T-helper 2 cell treated with Interferon-gamma antibody and Interleukin-4, amounts not matched to agents 5 μg/mL and 100 μg/mL, for 36 hours (primary cell): Measurements from ENCODE around the gene CGB1.
A peak's percentile ranks its signal among the peaks of the same experiment; 100 is the strongest.
"Not testable (repeated sequence)": the region's sequence is repeated elsewhere in the genome, so short reads cannot be mapped to it uniquely, and the experiment has no call there.

Source experiments
- DNase-seq: peaks from one replicate; pipeline ENCODE4 v3.0.0; 2021; ENCODE audit warnings: low spot score
- H3K27ac Mint-ChIP-seq: one replicate; pipeline ENCODE4 v1.8.0; 2021; ENCODE audit warnings: mild to moderate bottlenecking, mixed read lengths
- H3K27me3 Mint-ChIP-seq: one replicate; pipeline ENCODE4 v1.8.0; 2021; ENCODE audit warnings: low read depth, mixed read lengths
- H3K36me3 Mint-ChIP-seq: one replicate; pipeline ENCODE4 v1.8.0; 2021; ENCODE audit warnings: low read depth, mixed read lengths
- H3K4me1 Mint-ChIP-seq: one replicate; pipeline ENCODE4 v1.8.0; 2021; ENCODE audit warnings: low read depth, mixed read lengths
- H3K4me3 Mint-ChIP-seq: one replicate; pipeline ENCODE4 v1.8.0; 2022; ENCODE audit warnings: mild to moderate bottlenecking, moderate library complexity, mixed read lengths
- H3K9me3 Mint-ChIP-seq: one replicate; pipeline ENCODE4 v1.8.0; 2021; ENCODE audit warnings: mixed read lengths

CGB1 gene

DNA sequence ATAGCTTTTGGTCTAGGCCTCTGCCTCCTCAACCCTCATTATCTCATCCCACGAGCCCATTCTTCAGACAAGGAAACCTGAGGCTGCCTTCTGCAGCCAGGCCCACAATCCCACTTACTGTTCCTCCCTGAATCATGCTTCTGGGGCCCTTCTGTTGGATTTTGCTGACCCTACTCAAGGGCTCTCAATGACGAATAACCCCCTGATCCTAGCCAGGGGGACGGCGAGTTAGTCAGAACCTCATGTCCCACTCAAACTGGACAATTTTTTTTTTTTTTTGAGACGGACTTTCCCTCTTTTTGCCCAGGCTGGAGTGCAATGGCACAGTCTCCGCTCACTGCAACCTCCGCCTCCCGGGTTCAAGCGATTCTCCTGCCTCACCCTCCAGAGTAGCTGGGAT lies 14.6 kb downstream of the CGB1 start:
- Mint-ChIP-seq H3K4me1 (peaks cover 19% of the 10 kb centered on the region), H3K27ac (no peak overlapping the region), H3K4me3 (no peak overlapping the region), H3K27me3 (peaks cover 17% of the 10 kb centered on the region), H3K36me3 (no peaks in the 10 kb centered on the region), H3K9me3 (no peaks in the 10 kb centered on the region)
- DNase-seq, result no peak

DNA sequence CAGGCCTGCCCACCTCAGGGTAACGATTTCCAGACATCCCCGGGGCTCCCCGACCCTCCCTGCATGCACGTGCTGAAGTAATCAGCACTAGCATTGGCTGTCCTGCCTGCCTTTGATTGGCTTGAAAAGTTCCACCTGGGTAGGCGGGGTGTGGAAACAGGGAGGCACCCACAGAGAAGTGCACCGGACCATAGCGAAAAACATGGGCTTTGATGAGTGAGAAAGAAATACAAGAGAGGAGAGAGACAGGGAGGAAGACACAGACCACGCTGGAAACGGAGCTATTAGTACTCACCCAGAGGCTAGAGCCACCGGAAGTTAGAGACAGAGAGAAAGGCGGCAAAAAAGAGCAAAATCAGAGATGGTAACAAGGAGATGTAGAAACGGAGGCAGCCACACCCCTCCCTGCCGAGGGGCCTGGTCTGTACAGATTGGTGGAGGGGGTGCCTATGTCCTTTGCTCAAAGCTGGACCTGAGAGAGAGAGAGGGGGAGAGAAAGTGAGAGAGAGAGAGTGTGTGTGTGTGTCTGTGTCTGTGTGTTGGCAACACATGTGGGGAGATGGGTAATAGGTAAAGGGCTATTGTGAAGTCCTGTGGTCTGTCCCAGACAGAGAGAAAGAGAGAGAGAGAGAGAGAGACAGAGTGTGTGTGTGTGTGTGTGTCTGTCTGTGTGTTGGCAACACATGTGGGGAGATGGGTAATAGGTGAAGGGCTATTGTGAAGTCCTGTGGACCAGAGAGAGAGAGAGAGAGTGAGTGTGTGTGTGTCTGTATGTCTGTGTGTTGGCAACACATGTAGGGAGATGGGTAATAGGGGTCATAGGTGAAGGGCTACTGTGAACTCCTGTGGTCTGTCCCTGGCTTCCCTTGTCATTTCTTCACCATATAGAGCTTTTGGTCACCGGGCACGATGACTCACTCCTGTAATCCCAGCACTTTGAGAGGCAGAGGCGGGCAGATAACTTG lies 15.5 kb downstream of the CGB1 start:
- DNase-seq, result peak; percentile 19
- Mint-ChIP-seq H3K4me1 (peaks cover 19% of the 10 kb centered on the region), H3K27me3 (peaks cover 17% of the 10 kb centered on the region), H3K4me3 (no peak overlapping the region), H3K27ac (no peak overlapping the region), H3K36me3 (no peaks in the 10 kb centered on the region), H3K9me3 (no peaks in the 10 kb centered on the region)

DNA sequence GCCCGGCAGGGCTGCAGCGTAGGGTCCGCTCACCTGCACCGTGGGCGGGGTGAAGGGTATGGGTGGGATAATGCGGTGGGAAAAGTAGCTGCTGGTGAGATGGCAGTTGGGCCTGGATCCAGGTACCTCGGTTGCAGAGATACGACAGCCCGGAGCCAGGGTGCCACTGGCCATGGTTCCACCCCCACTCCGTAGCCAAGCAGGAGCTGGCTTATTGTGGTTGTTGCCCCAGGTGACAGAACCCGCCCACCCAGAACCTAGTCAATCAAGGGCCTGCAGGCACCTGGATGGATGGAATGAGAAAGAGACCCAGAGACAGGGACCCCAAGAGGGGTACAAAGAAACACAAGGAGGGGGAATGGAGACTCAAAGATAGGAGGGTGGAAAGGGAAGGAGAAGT lies 16.4 kb downstream of the CGB1 start:
- Mint-ChIP-seq H3K36me3 (peaks cover 5% of the 10 kb centered on the region), H3K9me3 (no peaks in the 10 kb centered on the region), H3K4me1 (peaks cover 19% of the 10 kb centered on the region), H3K27ac (no peak overlapping the region), H3K4me3 (no peak overlapping the region), H3K27me3 (peaks cover 17% of the 10 kb centered on the region)
- DNase-seq, result no peak

DNA sequence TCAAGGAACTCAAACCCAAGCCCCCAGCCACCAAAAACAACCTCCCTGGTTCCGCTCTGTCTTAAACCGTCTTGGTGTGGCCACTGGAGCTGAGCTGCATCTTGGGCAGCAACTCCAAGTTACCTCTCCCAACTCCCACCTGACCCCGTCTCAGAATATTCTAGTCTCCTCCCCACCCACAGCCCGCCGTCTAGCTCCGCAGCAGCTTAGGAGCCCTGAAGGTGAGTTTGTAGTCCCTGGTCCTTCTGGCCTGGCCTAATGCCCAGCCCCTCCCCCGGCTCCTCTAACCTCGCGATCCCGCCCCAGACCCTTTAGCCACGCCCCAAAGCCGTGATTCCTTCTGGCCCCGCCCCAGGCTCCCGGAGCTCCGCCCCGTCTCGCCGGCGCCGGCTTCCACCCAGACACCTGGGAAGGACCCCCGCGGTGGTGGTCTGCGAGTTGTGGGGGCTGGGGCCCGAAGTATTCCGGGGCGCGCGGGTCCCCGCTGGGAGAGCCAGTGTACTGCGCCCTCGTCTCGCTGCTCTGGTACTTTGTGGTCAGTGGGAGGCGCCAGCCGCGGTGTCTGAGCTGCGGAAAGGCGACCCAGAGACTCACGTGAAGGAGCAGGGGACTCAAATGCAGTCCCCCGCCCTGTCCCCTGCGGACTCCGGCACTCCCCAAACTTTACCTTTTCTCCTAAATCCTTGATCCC lies 17.3 kb downstream of the CGB1 start:
- DNase-seq, result peak; percentile 58

DNA sequence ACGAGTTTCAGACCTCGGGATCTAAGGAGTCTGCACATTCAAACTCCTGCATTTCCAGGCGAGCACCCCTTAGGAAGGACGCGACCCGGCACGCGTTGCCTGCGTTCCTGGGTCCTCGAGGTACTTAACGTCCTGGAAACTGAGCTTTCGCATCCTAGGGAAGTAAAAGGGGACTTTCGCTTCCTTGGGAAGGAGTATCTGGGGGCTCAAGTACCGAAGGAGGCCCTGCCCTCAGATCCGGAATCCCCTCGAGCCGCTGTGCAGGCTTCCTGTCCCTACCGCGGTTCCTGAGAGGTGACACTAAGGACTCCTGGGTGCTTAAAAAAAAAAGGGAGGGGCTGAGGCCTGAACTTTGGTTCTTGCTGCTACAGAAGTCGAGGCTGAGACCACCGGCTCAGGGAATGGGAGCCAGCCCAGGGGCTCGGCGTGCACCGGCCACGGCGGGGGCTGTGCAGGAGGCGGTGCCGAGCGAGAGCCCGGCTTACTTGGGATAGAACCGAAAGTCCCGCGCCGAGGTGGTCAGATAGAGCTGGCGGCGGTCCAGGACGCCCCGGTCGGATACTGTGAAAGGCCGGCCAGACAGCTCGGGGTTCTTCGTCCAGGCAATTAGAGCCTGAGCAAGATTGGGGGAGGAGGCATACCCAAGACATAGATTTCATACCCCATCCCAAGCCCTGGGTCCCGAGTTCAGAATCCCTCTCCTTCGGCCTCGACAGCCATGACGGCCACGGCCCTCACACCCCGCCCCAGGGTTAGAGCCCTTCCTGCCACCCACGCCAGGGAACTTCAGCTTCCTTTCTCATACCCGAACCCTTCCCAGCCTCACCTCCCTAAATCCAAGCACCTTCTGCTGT lies 18.1 kb downstream of the CGB1 start:
- not testable (repeated sequence) for DNase-seq, H3K36me3 Mint-ChIP-seq, H3K9me3 Mint-ChIP-seq
- peaks cover 19% of the 10 kb centered on the region for H3K4me1 Mint-ChIP-seq
- H3K27ac Mint-ChIP-seq, result peak overlapping the region; percentile 34
- peaks cover 17% of the 10 kb centered on the region for H3K27me3 Mint-ChIP-seq
- peak overlapping the region; percentile 89 for H3K4me3 Mint-ChIP-seq

More for the DNA sequence above, 17.3 kb downstream of the CGB1 start:
- H3K4me1 Mint-ChIP-seq, result peaks cover 19% of the 10 kb centered on the region
- no peaks in the 10 kb centered on the region for H3K9me3 Mint-ChIP-seq
- peak overlapping the region; percentile 34 for H3K27ac Mint-ChIP-seq
- peaks cover 5% of the 10 kb centered on the region for H3K36me3 Mint-ChIP-seq
- peaks cover 17% of the 10 kb centered on the region for H3K27me3 Mint-ChIP-seq
- peak overlapping the region; percentile 89 for H3K4me3 Mint-ChIP-seq

DNA sequence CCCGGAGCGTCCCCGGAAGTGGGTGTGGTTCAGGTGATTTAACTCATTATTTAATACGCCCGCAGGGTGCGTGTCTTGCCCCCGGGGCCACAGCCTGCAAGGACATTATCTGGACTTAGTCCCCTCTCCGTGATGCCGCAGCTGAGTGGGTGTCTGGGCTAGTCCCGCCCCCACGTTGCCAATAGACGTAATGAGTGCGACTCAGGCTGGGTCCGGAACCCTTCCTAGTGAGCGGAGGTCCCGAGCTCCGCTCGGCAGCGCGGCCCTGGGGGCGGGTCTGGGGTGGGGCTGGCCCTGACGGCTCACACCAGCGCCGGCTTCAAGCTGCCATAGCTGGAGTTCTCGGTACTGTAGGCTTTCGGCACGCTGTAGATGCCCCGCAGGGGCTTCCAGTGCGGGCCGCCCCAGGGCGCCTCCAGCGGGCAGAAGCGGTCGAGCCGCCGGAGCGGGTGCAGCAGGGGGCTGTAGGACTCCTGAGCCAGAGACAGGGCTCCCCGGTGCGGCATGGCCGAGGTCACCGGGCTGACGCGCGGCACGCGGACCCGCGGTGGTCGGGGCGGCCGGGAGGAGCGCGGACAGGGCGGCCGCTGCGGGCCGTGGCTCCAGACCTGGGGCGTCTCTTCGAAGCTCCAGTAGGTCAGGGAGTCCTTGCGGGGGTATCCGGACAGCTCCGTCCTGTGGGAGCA lies 18.9 kb downstream of the CGB1 start:
- Mint-ChIP-seq H3K4me1 (peaks cover 19% of the 10 kb centered on the region), H3K27me3 (peaks cover 17% of the 10 kb centered on the region), H3K27ac (no peak overlapping the region), H3K36me3 (peaks cover 5% of the 10 kb centered on the region), H3K9me3 (no peaks in the 10 kb centered on the region), H3K4me3 (peak overlapping the region; percentile 89)
- peak; percentile 47 for DNase-seq

DNA sequence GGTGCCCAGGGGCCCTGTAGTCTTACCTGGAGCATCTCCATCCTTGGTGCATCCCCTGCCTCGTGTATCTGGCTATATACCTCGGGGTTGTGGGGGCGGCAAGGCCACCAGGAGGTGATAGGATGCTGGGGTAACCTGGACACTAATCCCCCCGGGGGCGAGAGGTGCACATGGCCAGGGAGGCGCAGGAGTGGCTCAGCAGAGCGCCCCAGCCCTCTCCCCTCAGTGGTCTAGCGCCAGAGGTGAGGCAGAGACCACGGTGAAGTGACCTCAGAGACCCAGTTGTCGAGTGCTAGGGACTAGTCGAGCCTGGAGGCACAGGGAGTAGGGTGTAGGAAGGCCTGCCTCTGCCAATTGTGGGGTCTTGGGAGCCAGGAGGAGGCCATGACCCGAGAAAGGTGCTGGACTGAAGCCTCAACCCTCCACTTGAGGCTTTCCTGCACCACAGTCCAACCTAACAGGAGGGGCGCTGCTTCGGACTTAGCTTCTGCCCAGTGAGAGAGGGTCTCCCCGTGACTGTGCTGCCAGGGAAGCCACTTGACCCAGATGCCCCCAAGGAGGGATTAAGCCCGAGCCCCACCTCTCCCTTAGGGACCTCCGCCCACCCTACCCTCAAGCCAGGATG lies 19.5 kb downstream of the CGB1 start, which contains the start of gene LHB:
TSS of gene LHB (minus strand) at position 51 of the 625 bp plus-strand sequence. CDS start at position 41, 10 bp downstream.
- peaks cover 17% of the 10 kb centered on the region for H3K27me3 Mint-ChIP-seq
- peak within 1 kb of the TSS; percentile 89 for H3K4me3 Mint-ChIP-seq
- H3K4me1 Mint-ChIP-seq, result peaks cover 19% of the 10 kb centered on the region
- no peak for DNase-seq
- no peaks in the 10 kb centered on the region for H3K9me3 Mint-ChIP-seq
- H3K36me3 Mint-ChIP-seq, result peaks cover 8% of the 10 kb centered on the region
- no peak within 1 kb of the TSS for H3K27ac Mint-ChIP-seq

DNA sequence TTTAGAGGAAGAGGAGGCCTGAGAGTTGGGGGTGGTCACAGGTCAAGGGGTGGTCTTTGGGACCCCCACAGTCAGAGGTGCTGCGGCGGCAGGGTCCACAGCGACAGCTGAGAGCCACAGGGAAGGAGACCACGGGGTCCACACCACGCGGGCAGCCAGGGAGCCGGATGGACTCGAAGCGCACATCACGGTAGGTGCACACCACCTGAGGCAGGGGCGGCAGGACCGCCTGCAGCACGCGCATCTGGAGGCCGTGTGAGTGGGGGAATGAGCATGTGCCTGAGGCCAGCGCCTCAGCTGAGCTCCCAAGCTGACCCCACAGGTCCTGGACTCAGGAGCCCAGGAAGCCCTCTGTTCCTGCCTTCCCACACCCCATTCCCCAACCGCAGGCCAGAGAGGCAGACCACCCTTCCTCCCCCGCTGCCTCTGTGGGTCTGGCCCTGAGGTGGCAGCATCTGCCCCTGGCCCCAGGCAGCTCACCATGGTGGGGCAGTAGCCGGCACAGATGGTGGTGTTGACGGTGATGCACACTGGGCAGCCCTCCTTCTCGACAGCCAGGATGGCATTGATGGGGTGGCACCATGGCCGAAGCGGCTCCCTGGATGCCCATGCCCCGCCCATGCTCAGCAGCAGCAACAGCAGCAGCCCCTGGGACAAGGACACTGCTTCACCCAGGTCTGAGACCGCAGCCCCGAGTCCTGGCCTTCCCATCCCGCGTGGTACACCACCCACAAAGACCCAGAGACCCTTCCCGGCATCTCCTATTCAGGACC lies 20.4 kb downstream of the CGB1 start:
- DNase-seq, result no peak
- Mint-ChIP-seq H3K27ac (no peak overlapping the region), H3K9me3 (no peaks in the 10 kb centered on the region), H3K36me3 (peaks cover 8% of the 10 kb centered on the region), H3K4me3 (no peak overlapping the region), H3K4me1 (peaks cover 16% of the 10 kb centered on the region), H3K27me3 (peaks cover 15% of the 10 kb centered on the region)

DNA sequence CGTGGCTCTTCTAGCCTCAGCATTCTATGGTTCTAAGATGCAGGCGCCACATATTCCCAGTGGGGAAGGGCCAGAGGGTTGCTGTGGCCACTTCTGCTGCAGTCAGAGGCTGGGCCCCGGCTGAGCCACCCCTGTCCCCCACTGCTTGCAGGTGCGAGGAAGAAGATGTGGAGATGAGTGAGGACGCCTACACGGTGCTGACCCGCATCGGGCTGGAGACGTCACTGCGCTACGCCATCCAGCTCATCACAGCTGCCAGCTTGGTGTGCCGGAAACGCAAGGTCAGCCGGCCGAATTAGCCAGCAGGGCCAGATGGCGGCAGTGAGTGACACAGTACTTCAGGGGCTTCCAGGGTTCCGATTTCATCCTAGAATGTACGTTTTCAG lies 21.8 kb downstream of the CGB1 start:
- Mint-ChIP-seq H3K36me3 (peaks cover 14% of the 10 kb centered on the region), H3K27me3 (peaks cover 11% of the 10 kb centered on the region), H3K4me1 (peaks cover 12% of the 10 kb centered on the region), H3K27ac (no peak overlapping the region), H3K4me3 (no peak overlapping the region), H3K9me3 (no peaks in the 10 kb centered on the region)
- DNase-seq, result no peak

DNA sequence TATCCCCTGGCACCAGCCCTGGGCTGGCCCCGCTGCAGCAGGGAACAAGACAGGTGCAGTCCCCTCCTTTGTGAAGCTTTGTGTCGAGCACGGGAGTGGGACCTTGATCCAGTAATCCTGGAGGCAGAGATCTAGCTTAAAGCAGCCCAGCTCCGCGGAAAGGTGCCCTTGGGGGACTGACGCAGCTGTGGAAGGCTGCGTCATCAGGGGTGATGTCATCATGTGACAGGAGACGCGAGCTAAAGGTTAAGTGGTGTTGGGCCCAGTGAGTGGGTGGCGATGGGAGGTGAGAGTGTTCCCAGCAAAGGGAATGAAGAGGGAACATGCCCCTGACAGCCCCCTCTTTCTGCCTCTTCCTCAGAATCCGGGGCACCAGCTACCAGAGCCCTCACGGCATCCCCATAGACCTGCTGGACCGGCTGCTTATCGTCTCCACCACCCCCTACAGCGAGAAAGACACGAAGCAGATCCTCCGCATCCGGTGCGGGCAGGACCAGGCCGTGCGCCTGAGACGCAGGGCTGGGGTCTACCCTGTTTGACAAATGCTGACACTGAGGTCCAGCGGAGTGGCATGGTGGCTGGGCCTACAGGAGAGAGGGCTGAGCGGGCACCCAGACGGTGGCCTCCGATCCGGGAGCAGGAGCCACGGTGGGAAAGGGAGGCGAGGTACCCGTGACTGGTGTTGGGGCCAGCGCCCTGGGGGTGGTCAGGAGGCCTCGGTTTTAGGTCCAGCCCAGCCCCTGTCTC lies 22.4 kb downstream of the CGB1 start:
- Mint-ChIP-seq H3K27me3 (peaks cover 10% of the 10 kb centered on the region), H3K9me3 (no peaks in the 10 kb centered on the region), H3K4me3 (no peak overlapping the region), H3K4me1 (peaks cover 11% of the 10 kb centered on the region), H3K36me3 (peaks cover 14% of the 10 kb centered on the region), H3K27ac (no peak overlapping the region)
- no peak for DNase-seq

DNA sequence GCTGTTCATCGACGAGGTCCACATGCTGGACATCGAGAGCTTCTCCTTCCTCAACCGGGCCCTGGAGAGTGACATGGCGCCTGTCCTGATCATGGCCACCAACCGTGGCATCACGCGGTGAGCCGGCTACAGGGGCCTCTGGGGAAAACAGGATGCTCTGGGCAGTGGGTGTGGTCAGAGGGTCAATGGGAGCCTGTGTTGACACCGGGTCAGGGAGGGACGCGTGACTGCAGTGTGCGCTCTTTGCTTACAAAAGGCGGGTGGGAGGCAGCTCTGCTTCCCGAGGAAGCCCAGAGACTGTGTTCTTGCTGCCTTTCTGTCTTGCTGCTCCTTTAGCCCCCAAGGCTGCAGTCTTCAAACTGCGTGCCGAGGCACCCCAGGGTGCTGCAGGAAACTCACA lies 25.5 kb downstream of the CGB1 start:
- peaks cover 20% of the 10 kb centered on the region for H3K36me3 Mint-ChIP-seq
- H3K27me3 Mint-ChIP-seq, result no peaks in the 10 kb centered on the region
- no peaks in the 10 kb centered on the region for H3K9me3 Mint-ChIP-seq
- no peak overlapping the region for H3K27ac Mint-ChIP-seq
- DNase-seq, result no peak
- H3K4me1 Mint-ChIP-seq, result no peaks in the 10 kb centered on the region
- H3K4me3 Mint-ChIP-seq, result no peak overlapping the region

DNA sequence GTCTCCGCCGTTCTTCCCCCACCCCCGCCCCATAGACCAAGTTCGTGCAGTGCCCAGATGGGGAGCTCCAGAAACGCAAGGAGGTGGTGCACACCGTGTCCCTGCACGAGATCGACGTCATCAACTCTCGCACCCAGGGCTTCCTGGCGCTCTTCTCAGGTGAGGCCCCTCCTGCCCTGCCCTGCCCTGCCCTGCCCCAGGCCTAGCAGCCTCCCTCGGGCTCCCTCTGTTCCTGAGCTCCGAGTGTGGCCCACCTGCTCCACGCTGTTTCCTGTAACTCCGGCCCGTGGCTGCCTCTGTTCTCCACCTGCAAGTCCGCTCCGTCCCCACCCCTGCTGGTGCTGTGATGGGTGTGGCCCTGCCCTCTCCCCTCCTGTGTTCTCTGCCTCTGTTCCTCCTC lies 26.2 kb downstream of the CGB1 start:
- Mint-ChIP-seq H3K27ac (no peak overlapping the region), H3K27me3 (no peaks in the 10 kb centered on the region), H3K4me1 (no peaks in the 10 kb centered on the region), H3K4me3 (no peak overlapping the region), H3K36me3 (peaks cover 15% of the 10 kb centered on the region), H3K9me3 (no peaks in the 10 kb centered on the region)
- DNase-seq, result no peak
